Measurements from ENCODE around the gene ACVR1B.

ACVR1B gene

GRCh38 chr12:51915951-51916350 lies 35.5 kb upstream of the ACVR1B start:
- FAIRE-seq: no peak

GRCh38 chr12:51917041-51917590 lies 34.4 kb upstream of the ACVR1B start:
- no peak for FAIRE-seq

More at GRCh38 chr12:51915951-51916350, 35.5 kb upstream of the ACVR1B start:
- DNase-seq (ENCODE audit: insufficient read length, low spot score): no peak

GRCh38 chr12:51917746-51918453 lies 33.6 kb upstream of the ACVR1B start:
- FAIRE-seq (no peak), DNase-seq (ENCODE audit: insufficient read length, low spot score) (no peak)

More at GRCh38 chr12:51917041-51917590, 34.4 kb upstream of the ACVR1B start:
- no peak for DNase-seq (ENCODE audit: insufficient read length, low spot score)

GRCh38 chr12:51920046-51920445 lies 31.5 kb upstream of the ACVR1B start:
- no peak for DNase-seq (ENCODE audit: insufficient read length, low spot score)
- FAIRE-seq: no peak

GRCh38 chr12:51921017-51921725 lies 30.3 kb upstream of the ACVR1B start:
- FAIRE-seq (no peak), DNase-seq (ENCODE audit: insufficient read length, low spot score) (no peak)

- DNase-seq (ENCODE audit: insufficient read length, low spot score): no peak
- FAIRE-seq: no peak
These were observed 29.4 kb upstream of the ACVR1B start for GRCh38 chr12:51922146-51922545.

- FAIRE-seq (no peak), DNase-seq (ENCODE audit: insufficient read length, low spot score) (no peak)
These were observed 28.6 kb upstream of the ACVR1B start for GRCh38 chr12:51922762-51923505.

GRCh38 chr12:51923506-51924365 lies 27.8 kb upstream of the ACVR1B start:
- DNase-seq (ENCODE audit: insufficient read length, low spot score): no peak
- no peak for FAIRE-seq

GRCh38 chr12:51924551-51925319 lies 26.8 kb upstream of the ACVR1B start:
- FAIRE-seq (no peak), DNase-seq (ENCODE audit: insufficient read length, low spot score) (no peak)

- no peak for FAIRE-seq
- no peak for DNase-seq (ENCODE audit: insufficient read length, low spot score)
These were observed 26.0 kb upstream of the ACVR1B start for GRCh38 chr12:51925346-51926063.

- no peak for FAIRE-seq
These were observed 25.4 kb upstream of the ACVR1B start for GRCh38 chr12:51926064-51926632.

GRCh38 chr12:51926718-51927117 lies 24.8 kb upstream of the ACVR1B start:
- DNase-seq (ENCODE audit: insufficient read length, low spot score): no peak
- no peak for FAIRE-seq

More at GRCh38 chr12:51926064-51926632, 25.4 kb upstream of the ACVR1B start:
- DNase-seq (ENCODE audit: insufficient read length, low spot score): no peak

- DNase-seq (ENCODE audit: insufficient read length, low spot score) (no peak), FAIRE-seq (no peak)
These were observed 19.1 kb upstream of the ACVR1B start for GRCh38 chr12:51932218-51933076.

- FAIRE-seq (no peak), DNase-seq (ENCODE audit: insufficient read length, low spot score) (no peak)
These were observed 17.4 kb upstream of the ACVR1B start for GRCh38 chr12:51934080-51934479.

GRCh38 chr12:51937926-51938325 lies 13.6 kb upstream of the ACVR1B start:
- FAIRE-seq (no peak), DNase-seq (ENCODE audit: insufficient read length, low spot score) (no peak)

- FAIRE-seq (no peak), DNase-seq (ENCODE audit: insufficient read length, low spot score) (no peak)
These were observed 12.8 kb upstream of the ACVR1B start for GRCh38 chr12:51938726-51939125.

GRCh38 chr12:51941011-51941581 lies 10.4 kb upstream of the ACVR1B start:
- no peak for FAIRE-seq

More at GRCh38 chr12:51941011-51941581, 10.4 kb upstream of the ACVR1B start:
- DNase-seq (ENCODE audit: insufficient read length, low spot score): no peak

All from HTR-8/SVneo (cell line).